ENCODE results near the gene GREB1L.
A peak's percentile ranks its signal among the peaks of the same experiment; 100 is the strongest.
"Not testable (repeated sequence)": the region's sequence is repeated elsewhere in the genome, so short reads cannot be mapped to it uniquely, and the experiment has no call there.

Gene GREB1L

GRCh38 chr18:21300908-21301200, 58.8 kb downstream of the GREB1L start:
- FAIRE-seq (peak; percentile 46), DNase-seq (ENCODE audit: insufficient read length, low spot score) (no peak)
- no peak for TF ChIP-seq CTCF (IDR thresholded peaks at IDR 0.05; ENCODE audit: insufficient read depth, missing control alignments)

- TF ChIP-seq CTCF (IDR thresholded peaks at IDR 0.05; ENCODE audit: insufficient read depth, missing control alignments), result no peak
- DNase-seq (ENCODE audit: insufficient read length, low spot score) (no peak), FAIRE-seq (peak; percentile 55)
These were observed 61.4 kb downstream of the GREB1L start for GRCh38 chr18:21303445-21303844.

- FAIRE-seq, result no peak
- no peak for TF ChIP-seq CTCF (IDR thresholded peaks at IDR 0.05; ENCODE audit: insufficient read depth, missing control alignments)
- DNase-seq (ENCODE audit: insufficient read length, low spot score), result no peak
These were observed 61.9 kb downstream of the GREB1L start for GRCh38 chr18:21303895-21304294.

- DNase-seq (ENCODE audit: insufficient read length, low spot score), result no peak
- FAIRE-seq, result no peak
These were observed 63.6 kb downstream of the GREB1L start for GRCh38 chr18:21305621-21306020.

GRCh38 chr18:21306368-21306767, 64.3 kb downstream of the GREB1L start:
- FAIRE-seq (peak; percentile 69), DNase-seq (ENCODE audit: insufficient read length, low spot score) (no peak)
- TF ChIP-seq CTCF (IDR thresholded peaks at IDR 0.05; ENCODE audit: insufficient read depth, missing control alignments), result no peak

More at GRCh38 chr18:21305621-21306020, 63.6 kb downstream of the GREB1L start:
- TF ChIP-seq CTCF (IDR thresholded peaks at IDR 0.05; ENCODE audit: insufficient read depth, missing control alignments), result no peak

GRCh38 chr18:21307578-21307977, 65.5 kb downstream of the GREB1L start:
- no peak for TF ChIP-seq CTCF (IDR thresholded peaks at IDR 0.05; ENCODE audit: insufficient read depth, missing control alignments)
- FAIRE-seq, result no peak
- no peak for DNase-seq (ENCODE audit: insufficient read length, low spot score)

GRCh38 chr18:21309248-21309647, 67.2 kb downstream of the GREB1L start:
- FAIRE-seq, result no peak

GRCh38 chr18:21311980-21312379, 69.9 kb downstream of the GREB1L start:
- not testable (repeated sequence) for DNase-seq (ENCODE audit: insufficient read length, low spot score); FAIRE-seq

More at GRCh38 chr18:21309248-21309647, 67.2 kb downstream of the GREB1L start:
- no peak for DNase-seq (ENCODE audit: insufficient read length, low spot score)
- no peak for TF ChIP-seq CTCF (IDR thresholded peaks at IDR 0.05; ENCODE audit: insufficient read depth, missing control alignments)

Data from D721Med (cell line).